HuH-7.5 (cell line): ENCODE results near the gene CTDNEP1.

Experiments used
- DNase-seq: peaks from one replicate; pipeline ENCODE4 v3.0.0; 2011; ENCODE audit warnings: low spot score

The CTDNEP1 gene

DNA sequence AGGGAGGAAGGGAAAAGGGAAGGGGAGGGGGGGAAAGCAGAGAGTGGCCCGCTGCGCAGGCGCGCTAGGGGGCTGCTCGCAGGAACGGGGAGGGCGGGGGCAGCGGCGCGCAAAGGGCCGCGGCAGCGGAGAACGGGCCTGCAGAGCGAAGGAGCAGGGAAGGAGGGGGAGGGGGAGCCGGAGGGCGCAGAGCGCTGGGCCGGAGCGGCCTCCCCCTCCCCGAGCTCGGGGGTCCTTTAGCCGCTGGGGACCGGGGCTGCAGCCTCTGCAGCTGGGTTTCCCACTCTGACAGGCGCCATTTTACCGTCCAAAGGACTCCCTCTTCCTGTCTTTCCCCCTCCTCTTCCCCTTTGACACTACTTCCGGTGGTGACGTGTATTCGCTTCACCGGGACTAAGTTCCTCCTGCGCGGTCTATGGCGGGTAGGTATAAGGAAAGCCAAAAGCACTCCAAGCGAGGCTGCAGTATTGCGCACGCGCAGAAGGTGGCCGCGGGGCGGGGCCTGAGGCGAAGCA lies at the start of gene CTDNEP1:
Gene CTDNEP1, minus strand, starts transcription at position 74 of the 515 bp plus-strand sequence. CDS start 438 bp downstream, outside the sequence.
- DNase-seq: peak; percentile 93

DNA sequence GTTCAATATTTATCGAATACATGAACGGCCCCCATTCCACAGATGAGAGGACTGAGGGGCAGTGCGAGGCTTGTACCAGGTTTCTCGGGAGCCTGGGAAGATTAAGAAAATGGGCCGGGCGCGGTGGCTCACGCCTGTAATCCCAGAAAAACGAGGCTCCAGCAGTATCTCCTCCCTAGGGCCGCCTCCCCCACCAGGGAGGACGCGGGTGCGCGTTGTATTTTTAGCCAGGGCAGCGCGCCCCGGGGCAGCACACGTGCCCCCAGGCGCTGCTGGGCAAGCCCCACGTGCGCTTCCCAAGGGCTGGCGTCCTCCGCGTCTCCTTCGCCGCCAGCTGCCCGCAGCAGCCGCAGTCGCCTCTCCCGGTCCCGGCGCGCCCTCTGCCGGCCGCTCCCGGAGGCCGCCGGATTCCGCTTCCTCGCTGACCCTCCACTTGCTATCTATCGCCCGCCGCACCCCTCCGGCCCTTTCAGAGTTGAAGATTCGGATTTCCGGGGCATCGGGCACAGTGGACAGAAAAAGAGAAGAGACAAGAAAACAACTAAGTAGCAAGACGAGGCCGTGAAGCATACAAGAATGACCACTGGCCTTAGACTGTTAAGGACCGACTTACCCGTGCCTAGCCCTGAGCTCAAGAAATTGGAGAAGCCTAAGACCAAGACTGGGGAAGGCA lies 44.8 kb upstream of the CTDNEP1 start:
- DNase-seq: peak; percentile 87

DNA sequence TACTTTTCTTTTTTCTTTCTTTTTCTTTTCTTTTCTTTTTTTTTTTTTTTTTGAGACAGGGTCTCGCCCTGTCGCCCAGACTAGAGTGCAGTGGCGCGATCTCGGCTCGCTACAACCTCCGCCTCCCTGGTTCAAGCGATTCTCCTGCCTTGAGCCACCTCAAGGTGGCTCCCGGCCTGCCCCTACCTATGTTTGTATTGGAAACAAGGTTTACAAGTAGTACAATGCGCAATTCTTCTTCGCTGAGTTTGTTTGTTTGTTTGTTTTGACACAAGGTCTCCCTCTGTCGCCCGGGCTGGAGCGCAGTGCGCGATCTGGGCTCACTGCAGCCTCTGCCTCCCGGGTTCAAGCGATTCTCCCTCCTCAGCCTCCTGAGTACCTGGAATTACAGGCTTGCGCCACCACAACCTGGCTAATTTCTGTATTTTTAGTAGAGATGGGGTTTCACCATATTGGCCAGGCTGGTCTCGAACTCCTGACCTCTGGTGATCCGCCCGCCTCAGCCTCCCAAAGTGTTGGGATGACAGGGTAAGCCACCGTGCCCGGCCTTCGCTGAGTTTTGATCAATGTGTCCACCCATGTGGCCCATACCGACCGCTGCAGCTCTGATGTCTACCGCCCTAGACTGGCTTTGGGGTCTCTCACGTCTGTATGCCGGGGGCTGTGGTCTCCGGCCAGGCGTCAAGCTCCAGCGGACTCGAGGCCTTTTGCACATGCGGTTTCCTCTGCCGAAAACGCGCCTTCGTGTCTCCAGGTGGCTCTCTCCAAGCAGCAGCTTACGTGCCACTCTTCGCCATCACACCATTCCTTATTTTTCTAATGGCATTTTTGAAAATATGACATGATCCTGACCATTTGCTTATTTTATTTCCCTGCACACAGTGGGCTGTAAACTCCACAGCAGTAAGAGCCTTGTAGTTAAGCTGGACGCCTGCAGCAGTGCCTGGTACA lies 44.0 kb upstream of the CTDNEP1 start:
- DNase-seq: no peak

DNA sequence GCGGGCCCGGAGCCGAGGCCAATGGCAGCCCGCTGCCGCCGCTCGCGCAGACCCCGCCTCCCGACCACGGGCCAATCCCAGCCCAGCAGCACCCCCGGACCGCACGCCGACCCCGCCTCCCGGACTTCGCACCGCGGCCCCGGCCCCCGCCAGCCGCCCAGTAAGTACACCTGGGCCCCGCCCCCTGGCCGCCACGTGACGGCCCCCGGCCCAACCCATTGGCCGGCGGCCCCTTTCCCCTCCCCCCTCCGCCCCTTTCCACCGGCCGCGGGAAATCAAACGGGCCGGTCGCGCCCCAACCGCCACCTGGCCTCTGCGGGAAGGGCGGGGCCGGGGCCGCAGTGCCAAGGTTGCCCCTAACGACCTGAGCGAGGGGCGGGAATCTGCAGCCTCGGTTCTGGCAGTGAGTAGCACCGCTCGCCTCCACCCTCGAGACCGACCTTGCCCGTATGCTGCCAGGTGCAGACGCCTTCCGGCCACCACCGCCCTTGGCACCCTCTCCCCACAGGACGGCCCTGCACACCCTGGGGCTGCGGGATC lies 43.1 kb upstream of the CTDNEP1 start, which contains the start of gene YBX2:
Gene YBX2, minus strand, starts transcription at position 26 of the 540 bp plus-strand sequence. CDS start 139 bp downstream, outside the sequence.
- peak; percentile 93 for DNase-seq

DNA sequence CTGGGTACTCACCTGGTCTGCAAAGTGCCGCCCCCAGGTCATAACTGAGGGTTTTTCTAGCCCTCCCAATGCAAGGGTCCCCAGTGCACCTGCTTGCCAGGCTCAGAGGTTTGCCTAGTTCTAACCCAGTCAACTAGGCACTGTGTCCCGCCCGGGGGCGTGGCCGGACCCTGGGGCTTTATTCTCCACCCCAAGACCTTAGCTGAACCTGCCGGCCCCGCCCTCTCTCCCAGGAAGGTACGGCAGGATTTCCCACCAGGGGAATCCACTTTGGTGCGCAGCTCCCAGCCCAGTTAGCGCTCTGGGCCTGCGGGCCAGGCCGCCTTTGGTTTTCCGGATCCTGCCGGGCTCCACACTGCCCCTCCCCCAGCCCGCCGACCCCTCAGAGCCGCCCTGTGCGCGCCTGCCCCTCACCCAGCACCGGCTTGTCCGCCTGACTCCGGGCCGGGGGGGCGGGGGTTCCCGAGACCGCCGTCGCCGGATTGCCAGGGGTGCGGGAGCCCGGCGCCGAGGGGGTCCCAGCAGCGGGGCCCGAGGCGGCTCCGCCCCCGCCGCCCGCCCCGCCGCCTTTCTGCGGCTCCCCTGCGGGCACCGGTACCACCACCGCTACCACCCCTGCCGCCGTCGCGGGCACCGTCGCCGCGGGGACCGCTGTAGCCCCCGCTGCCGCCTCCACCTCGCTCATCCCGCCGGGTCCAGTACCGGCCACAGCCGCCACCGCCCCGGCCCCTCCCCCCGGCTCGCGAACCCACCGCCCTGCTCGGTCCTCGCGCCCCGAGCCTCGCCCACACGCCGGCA lies 42.5 kb upstream of the CTDNEP1 start:
- DNase-seq: no peak

DNA sequence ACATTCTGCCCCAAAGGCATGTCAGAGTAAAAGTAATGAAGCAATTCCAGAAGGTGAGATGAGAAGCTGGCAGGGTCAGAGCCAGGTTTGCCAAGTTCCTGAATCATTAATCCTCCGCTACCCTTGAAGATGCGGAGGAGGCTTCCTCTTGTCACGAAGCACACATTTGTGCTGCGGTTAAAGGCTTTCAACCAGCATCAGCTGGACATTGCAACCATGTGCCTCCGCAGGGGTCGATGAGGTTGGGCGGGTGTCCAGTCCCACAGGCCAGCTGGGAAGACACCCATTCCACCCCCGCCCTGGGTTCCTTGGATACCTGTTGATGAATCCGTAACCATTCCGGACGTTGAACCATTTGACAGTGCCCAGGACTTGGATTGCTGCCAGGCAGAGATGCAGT lies 41.6 kb upstream of the CTDNEP1 start:
- no peak for DNase-seq

DNA sequence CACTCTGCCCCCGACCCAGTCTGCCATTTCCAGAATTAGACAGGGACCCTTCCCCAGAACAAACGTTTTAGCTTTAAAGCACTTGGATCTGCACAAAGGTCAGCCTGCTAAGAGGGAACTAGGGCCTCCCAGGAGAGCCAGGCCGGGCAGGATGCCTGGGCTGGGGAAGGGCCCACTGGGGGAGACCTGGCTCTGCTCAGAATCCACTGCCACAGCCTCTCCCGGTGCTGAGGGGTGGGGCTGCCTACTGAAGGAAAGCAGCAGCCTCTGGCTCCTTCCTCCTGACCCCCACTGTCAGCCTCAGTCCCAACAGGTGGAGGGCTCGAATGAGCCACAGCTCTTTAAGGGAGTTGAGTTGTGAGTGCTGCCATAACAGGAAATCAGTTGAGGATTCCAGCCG lies 41.2 kb upstream of the CTDNEP1 start:
- no peak for DNase-seq

DNA sequence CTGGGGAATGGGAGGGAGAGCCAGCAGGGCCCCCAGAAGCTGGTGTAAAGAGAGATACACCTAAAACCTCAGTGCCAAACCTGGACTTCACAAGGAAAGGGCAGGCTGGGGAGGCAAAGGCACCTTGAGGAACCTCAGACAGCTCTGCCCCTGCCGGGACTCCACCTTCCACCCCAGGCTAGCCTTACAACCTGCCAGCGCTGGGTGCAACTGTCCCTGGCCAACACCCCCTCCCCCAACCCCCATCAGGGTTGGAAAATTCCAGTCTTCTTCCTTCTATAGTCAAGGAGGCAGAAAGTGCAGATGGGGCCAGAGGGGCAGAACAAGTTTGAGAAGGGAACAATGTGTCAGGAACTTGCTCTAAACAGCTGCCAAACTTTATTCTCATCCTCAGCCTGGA lies 40.7 kb upstream of the CTDNEP1 start:
- no peak for DNase-seq

DNA sequence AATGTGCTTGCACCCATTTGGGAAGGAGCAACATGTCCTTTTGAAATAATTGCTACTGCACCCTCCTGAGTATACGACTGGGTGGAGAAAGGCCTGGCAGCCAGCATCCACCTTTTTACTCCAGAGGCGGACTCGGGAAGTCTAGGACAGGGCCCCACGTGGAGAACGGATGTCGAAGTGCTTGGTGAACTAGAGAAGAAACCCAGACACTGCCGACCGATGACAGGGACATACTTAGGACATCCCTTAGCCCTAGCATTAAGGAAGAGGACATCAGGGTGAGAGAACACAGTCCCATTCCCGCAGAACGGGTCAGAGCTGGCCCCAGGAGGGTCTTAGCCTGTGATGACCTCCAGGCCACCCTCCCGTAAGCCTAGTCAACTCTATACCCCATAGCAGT lies 39.2 kb upstream of the CTDNEP1 start:
- no peak for DNase-seq

DNA sequence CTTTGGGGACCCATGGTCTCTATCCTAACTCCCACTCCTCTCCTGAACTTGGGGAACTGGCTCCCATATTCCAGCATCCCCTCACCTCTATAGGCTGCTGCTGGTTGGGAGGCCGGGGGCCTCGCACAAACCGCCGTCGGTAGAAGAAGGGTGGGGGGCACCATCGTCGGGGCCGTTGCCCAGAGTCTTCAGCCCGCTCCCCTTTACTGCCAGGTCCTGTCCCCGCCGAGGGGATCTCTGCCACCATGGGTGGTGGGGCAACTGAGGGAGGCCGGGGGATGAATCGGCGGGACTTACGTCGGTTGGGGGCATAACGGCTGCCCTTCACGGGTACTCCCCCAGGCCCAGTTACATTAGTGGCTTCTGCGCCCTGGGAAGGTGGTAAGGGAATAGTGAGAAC lies 38.6 kb upstream of the CTDNEP1 start:
- no peak for DNase-seq

DNA sequence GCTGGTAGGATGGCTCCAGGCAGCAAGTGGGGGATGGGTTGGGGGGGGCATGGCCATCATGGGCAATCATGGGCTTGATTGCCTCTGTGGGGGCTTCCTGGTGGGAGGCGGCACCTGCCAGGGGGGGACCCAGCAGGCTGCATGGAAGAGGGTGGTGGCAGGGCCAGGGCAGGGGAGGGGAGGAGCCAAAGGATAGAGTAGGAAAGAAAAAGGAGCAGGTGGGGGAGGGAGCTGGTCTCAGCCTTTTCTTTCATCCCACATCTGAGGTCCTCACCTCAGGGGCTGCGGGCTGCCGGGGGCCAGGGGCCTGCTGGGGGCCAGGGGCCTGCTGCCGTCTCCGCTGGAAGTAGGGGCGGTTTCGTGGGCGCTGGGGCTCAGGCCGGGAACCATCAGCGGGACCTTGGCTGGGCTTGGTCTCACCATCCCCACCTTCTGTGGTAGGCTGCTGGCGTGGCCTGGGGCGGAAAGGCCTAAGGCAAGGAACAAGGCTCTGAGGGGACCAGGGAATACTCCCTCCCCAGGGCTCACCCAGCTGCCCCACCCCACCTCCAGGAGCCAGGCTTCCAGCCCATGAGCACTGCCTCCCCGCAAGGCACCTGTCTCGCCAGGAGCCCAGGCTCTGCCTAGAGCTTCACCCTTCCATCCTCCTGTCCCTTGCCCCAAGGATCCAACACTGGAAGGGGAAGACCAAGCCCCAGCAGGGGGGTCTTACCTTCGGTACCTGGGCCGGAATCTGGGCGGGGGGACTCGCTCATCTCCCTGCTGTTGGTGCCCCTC lies 37.9 kb upstream of the CTDNEP1 start:
- DNase-seq: no peak

DNA sequence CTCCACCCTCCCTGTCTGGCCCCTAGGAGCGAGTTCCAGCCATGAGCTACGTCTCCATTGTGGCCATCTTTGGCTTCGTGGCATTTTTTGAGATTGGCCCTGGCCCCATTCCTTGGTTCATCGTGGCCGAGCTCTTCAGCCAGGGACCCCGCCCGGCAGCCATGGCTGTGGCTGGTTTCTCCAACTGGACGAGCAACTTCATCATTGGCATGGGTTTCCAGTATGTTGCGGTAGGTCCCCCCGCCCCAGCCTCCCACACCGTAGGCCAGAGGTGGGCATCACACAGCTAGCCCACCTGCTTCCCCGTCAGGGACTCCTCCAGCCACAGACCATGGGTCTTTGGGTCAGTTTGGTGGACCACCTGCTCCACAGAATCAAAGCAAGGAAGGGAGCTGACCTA lies 34.1 kb upstream of the CTDNEP1 start:
- DNase-seq: no peak

DNA sequence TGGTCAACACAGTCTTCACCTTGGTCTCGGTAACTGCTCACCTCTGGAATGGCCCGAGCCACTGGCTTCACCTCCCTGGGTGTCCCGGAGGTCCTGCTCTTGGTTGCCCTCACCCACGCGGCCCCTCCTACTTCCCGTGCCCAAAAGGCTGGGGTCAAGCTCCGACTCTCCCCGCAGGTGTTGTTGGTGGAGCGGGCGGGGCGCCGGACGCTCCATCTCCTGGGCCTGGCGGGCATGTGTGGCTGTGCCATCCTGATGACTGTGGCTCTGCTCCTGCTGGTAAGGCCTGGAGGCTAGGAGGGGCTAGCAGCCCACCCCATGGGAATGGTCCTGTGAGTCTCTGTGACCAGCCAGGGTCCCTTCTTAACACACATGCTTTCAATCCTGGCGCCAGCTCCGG lies 33.4 kb upstream of the CTDNEP1 start:
- DNase-seq: no peak

DNA sequence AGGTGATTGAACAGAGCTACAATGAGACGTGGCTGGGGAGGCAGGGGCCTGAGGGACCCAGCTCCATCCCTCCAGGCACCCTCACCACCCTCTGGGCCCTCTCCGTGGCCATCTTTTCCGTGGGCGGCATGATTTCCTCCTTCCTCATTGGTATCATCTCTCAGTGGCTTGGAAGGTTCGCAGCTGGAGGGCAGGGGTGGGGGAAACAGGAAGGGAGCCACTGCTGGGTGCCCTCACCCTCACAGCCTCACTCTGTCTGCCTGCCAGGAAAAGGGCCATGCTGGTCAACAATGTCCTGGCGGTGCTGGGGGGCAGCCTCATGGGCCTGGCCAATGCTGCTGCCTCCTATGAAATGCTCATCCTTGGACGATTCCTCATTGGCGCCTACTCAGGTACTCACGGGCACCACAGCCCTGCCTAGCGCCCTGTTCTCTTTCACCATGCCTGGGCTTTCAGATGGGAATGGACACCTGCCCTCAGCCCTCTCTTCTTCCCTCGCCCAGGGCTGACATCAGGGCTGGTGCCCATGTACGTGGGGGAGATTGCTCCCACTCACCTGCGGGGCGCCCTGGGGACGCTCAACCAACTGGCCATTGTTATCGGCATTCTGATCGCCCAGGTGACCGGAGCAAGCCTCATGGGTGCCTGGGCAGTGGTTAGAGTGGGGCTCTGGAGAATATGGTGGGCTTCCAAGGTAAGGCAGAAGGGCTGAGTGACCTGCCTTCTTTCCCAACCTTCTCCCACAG lies 32.1 kb upstream of the CTDNEP1 start:
- no peak for DNase-seq

DNA sequence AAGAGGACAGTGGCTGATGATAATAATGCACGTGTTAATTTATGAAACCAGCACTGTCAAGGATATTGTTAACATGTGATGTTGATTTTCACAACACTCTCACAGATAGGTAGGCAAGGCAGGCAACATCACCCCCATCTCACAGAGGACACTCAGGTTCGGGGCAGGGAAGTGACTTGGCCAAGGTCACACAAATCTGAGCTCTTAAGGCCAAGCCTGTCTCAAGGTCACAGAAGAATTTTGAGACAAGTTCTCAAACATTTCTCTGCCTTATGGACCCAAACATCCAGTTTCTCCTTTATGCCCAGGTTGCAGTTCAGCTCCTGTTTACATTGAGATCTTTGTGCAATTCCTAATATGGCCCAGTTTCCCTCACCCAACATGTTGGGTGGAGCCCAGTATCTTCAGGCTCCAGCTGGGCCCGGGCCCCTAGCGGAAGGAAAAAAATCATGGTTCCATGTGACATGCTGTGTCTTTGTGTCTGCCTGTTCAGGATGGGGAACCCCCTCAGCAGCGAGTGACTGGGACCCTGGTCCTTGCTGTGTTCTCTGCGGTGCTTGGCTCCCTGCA lies 31.3 kb upstream of the CTDNEP1 start:
- no peak for DNase-seq

DNA sequence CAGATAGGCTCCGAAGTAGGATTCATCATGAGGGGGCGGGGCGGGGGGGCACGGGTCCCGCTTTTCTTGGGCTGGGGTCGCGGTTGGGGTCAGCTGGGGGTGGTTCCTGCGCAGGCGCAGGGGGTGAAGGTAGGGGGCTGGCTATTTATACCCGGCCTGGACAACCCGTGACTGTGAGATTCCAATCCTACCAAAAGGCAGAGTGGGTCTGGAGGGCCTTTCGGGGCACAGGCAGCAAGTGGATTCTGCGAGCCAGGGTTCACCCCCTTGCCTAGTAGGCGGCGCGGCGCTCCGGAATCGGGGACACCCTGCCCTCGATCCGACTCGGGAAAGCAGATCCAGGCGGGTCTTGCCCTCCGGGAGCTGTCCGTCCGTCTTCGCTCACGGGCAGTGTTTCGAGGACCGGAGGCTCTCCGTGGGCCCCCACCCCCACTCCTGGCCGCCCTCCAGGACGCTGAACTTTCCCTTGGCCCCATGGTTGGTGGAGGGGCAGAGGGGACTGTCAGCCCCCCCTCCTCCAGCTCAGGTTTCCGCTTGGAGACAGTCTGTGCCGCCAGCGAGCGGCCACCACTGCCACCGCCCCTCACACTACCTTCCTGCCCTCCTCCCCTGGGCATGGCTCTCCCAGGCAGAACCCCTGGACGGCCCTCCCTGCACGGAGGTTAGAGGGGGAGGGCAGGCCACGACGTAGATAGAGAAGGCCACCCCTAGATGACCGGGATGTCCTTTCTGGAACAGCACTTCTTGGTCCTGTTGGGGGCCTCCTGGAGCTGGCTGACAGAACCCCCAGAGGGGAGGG lies 30.6 kb upstream of the CTDNEP1 start:
- DNase-seq: no peak

DNA sequence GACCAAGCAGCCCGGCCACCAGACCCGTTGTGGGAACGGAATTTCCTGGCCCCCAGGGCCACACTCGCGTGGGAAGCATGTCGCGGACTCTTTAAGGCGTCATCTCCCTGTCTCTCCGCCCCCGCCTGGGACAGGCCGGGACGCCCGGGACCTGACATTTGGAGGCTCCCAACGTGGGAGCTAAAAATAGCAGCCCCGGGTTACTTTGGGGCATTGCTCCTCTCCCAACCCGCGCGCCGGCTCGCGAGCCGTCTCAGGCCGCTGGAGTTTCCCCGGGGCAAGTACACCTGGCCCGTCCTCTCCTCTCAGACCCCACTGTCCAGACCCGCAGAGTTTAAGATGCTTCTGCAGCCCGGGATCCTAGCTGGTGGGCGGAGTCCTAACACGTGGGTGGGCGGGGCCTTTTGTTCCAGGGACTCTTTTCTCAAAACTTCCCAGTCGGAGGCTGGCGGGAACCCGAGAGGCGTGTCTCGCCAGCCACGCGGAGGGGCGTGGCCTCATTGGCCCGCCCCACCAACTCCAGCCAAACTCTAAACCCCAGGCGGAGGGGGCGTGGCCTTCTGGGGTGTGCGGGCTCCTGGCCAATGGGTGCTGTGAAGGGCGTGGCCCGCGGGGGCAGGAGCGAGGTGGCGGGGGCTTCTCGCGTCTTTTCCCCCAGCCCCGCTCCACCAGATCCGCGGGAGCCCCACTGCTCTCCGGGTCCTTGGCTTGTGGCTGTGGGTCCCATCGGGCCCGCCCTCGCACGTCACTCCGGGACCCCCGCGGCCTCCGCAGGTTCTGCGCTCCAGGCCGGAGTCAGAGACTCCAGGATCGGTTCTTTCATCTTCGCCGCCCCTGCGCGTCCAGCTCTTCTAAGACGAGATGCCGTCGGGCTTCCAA lies 29.8 kb upstream of the CTDNEP1 start, which contains the start of gene SLC2A4:
Gene SLC2A4, plus strand, starts transcription at position 645 of the 879 bp plus-strand sequence. Its CDS starts 217 bp downstream, at position 862.
- peak; percentile 96 for DNase-seq

DNA sequence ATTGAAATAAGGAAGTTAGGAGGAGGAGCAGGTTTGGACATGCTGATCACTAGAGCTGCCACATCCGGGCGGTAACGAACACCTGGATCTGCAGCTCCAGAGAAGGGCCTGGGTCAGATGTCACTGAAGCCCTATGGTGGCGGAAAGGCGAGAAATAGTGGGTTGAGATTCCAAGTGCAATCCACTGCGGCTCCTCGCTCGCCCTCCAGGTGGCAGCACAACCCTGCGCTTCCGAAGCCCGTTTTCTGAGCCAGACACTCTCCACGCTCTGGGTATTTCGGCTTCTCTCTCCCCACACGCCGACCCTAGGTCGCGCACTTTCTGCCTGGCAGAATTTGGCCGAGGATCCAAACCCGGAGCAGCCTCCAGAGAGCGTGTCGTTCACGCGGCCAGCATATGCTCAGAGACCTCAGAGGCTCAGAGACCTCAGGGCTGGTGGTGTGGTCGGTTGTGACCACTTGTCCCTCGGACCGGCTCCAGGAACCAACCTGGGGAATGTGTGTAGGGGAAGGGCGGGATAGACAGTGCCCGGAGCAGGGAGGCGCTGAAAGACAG lies 29.1 kb upstream of the CTDNEP1 start:
- DNase-seq: no peak
